HEK293 (cell line): Measurements from ENCODE around the gene CLRN1.

Experiments used
- ZBTB7A ChIP-seq: fragments of 450-650 bp; formaldehyde crosslinking; IDR thresholded peaks from 2 replicates; pipeline ENCODE4 v1.5.1; 2016; ENCODE audit warnings: low read depth, missing biosample characterization, missing genetic modification characterization
- ZNF121 ChIP-seq: fragments of 450-650 bp; formaldehyde crosslinking; IDR thresholded peaks from 2 replicates; pipeline ENCODE4 v1.5.1; 2016; ENCODE audit warnings: missing biosample characterization, missing genetic modification characterization
- ZNF473 ChIP-seq: fragments of 450-650 bp; formaldehyde crosslinking; IDR thresholded peaks from 2 replicates; pipeline ENCODE4 v1.5.1; 2017; ENCODE audit warnings: missing biosample characterization, missing genetic modification characterization
- ZNF624 ChIP-seq: fragments of 450-650 bp; formaldehyde crosslinking; IDR thresholded peaks from 2 replicates; pipeline ENCODE4 v1.5.1; 2017; ENCODE audit warnings: missing biosample characterization, missing genetic modification characterization
- ZNF658 ChIP-seq: fragments of 450-650 bp; formaldehyde crosslinking; IDR thresholded peaks from 2 replicates; pipeline ENCODE4; 2016; ENCODE audit warnings: missing biosample characterization, missing genetic modification characterization
- TF ChIP-seq, protein P1 (sequence below): fragments of 450-650 bp; formaldehyde crosslinking; IDR thresholded peaks from 2 replicates; pipeline ENCODE4 v1.5.1; 2016; ENCODE audit warnings: missing biosample characterization, missing genetic modification characterization
- TF ChIP-seq, protein P2 (sequence below): fragments of 450-650 bp; formaldehyde crosslinking; IDR thresholded peaks from 2 replicates; pipeline ENCODE4 v1.5.1; 2016; ENCODE audit warnings: missing biosample characterization, missing genetic modification characterization

DNA sequence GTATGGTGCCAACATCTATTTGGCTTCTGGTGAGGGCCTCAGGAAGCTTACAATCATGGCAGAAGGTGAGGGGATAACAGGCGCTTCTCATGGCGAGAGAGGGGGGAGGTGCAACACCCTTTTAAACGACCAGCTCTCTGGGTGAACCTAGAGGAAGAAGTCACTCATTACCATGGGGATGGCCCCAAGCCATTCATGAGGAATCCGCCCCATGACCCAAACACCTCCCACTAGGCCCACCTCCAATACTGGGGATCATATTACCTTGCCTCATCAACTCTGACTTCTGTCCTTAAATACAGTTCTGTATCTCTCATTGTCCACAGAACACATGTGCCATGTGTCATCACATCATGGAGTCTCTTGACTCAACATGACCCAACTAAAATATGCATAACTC lies 37.5 kb upstream of the CLRN1 start:
- TF ChIP-seq ZNF624: no peak
- TF ChIP-seq ZNF121 (tag by site-specific recombination): no peak
- no peak for TF ChIP-seq ZBTB7A (tag by site-specific recombination)
- TF ChIP-seq ZNF473: no peak
- TF ChIP-seq, protein P1, sequence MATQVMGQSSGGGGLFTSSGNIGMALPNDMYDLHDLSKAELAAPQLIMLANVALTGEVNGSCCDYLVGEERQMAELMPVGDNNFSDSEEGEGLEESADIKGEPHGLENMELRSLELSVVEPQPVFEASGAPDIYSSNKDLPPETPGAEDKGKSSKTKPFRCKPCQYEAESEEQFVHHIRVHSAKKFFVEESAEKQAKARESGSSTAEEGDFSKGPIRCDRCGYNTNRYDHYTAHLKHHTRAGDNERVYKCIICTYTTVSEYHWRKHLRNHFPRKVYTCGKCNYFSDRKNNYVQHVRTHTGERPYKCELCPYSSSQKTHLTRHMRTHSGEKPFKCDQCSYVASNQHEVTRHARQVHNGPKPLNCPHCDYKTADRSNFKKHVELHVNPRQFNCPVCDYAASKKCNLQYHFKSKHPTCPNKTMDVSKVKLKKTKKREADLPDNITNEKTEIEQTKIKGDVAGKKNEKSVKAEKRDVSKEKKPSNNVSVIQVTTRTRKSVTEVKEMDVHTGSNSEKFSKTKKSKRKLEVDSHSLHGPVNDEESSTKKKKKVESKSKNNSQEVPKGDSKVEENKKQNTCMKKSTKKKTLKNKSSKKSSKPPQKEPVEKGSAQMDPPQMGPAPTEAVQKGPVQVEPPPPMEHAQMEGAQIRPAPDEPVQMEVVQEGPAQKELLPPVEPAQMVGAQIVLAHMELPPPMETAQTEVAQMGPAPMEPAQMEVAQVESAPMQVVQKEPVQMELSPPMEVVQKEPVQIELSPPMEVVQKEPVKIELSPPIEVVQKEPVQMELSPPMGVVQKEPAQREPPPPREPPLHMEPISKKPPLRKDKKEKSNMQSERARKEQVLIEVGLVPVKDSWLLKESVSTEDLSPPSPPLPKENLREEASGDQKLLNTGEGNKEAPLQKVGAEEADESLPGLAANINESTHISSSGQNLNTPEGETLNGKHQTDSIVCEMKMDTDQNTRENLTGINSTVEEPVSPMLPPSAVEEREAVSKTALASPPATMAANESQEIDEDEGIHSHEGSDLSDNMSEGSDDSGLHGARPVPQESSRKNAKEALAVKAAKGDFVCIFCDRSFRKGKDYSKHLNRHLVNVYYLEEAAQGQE: no peak
- TF ChIP-seq, protein P2, sequence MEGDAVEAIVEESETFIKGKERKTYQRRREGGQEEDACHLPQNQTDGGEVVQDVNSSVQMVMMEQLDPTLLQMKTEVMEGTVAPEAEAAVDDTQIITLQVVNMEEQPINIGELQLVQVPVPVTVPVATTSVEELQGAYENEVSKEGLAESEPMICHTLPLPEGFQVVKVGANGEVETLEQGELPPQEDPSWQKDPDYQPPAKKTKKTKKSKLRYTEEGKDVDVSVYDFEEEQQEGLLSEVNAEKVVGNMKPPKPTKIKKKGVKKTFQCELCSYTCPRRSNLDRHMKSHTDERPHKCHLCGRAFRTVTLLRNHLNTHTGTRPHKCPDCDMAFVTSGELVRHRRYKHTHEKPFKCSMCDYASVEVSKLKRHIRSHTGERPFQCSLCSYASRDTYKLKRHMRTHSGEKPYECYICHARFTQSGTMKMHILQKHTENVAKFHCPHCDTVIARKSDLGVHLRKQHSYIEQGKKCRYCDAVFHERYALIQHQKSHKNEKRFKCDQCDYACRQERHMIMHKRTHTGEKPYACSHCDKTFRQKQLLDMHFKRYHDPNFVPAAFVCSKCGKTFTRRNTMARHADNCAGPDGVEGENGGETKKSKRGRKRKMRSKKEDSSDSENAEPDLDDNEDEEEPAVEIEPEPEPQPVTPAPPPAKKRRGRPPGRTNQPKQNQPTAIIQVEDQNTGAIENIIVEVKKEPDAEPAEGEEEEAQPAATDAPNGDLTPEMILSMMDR (tag by site-specific recombination): no peak
- TF ChIP-seq ZNF658: no peak
